Measurements from ENCODE around the gene SPATA31E1. TPM values are rescaled to one million over a fixed set of nuclear protein-coding genes. Genes with fewer than 3 reads are reported as not detected.

The SPATA31E1 gene
- polyA plus RNA-seq, 1 donor (not counting 4 experiments of a cell fraction or from before 2014, with no cell fraction given): not detected

DNA sequence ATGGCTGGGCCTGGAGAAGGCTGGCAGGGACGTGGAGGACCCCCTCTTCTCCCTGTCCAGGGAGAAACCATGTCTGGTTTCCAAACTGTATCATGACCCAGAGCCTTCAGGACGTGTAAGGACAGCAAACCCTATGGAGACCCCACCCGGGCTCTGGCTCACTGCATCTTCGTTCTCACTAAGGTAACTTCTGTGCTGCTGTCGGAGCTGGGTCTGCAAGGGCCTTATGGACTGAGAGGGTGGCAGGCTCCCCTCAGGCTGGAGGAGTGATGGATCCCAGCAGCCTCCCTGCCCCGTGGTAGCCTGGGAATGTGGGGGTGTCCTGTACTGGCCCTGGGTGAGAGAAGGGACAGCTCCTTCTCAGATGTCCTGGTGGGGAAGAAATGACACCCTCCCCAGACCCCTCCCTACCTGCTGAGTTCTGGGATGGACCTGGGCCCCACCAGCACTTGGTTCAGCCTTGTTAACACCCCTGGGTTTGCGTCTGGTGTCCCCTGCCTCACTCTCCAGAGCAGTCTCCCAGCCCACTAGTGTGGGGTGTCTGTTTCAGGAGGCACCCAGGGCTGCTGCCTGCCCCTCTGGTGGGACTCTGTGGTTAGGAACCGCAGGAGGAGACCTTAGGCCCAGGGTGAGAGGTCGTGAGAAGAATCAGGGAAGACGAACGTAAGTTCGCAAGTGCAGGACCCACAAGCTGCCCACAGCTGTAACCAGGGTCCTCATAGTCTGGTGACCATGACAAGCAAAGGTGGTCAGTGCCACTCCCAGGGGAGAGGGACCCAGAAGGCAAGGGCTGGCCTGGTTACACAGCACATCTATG is 6.6 kb downstream of the SPATA31E1 start:
- Histone ChIP-seq H3K27me3 (ENCODE audit: control insufficient read depth, extremely low read depth, insufficient read depth, low read length) (no peaks in the 10 kb centered on the region), H3K9ac (ENCODE audit: control insufficient read depth, extremely low read depth, insufficient read depth, low read length) (no peak overlapping the region), H3K4me2 (ENCODE audit: control insufficient read depth, extremely low read depth, insufficient read depth, low read depth, low read length) (no peak overlapping the region), H3K9me1 (ENCODE audit: control insufficient read depth, extremely low read depth, insufficient read depth, low read length) (no peaks in the 10 kb centered on the region), H3K79me2 (ENCODE audit: control insufficient read depth, insufficient read depth, low read length) (no peaks in the 10 kb centered on the region), H3K4me3 (ENCODE audit: control insufficient read depth in 2 of 3, extremely low read depth in 1 of 3, insufficient read depth in 2 of 3, low read depth in 1 of 3, low read length in 3 of 3) (no peak overlapping the region), H3K36me3 (ENCODE audit: control insufficient read depth in 2 of 2, extremely low read depth in 1 of 2, insufficient read depth in 2 of 2, low read length in 2 of 2) (no peaks in the 10 kb centered on the region), H3K9me3 (ENCODE audit: control insufficient read depth, low read depth, low read length) (no peaks in the 10 kb centered on the region), H2AFZ (ENCODE audit: control insufficient read depth, low read length) (no peak overlapping the region), H3K27ac (ENCODE audit: control insufficient read depth, insufficient read depth, low read length) (no peak overlapping the region), H4K20me1 (ENCODE audit: control insufficient read depth, extremely low read depth, insufficient read depth, low read length) (no peaks in the 10 kb centered on the region), H3K4me1 (ENCODE audit: control insufficient read depth, extremely low read depth, insufficient read depth, low read length) (no peaks in the 10 kb centered on the region)
- no peak for FAIRE-seq
- DNase-seq (ENCODE audit: low read depth, low spot score): no peak
- dilution Hi-C loops (cut with MboI; ENCODE audit: extremely low pct_ligation_motif_present, low sequenced_read_pairs): no loop called here
- TF ChIP-seq, protein P1, sequence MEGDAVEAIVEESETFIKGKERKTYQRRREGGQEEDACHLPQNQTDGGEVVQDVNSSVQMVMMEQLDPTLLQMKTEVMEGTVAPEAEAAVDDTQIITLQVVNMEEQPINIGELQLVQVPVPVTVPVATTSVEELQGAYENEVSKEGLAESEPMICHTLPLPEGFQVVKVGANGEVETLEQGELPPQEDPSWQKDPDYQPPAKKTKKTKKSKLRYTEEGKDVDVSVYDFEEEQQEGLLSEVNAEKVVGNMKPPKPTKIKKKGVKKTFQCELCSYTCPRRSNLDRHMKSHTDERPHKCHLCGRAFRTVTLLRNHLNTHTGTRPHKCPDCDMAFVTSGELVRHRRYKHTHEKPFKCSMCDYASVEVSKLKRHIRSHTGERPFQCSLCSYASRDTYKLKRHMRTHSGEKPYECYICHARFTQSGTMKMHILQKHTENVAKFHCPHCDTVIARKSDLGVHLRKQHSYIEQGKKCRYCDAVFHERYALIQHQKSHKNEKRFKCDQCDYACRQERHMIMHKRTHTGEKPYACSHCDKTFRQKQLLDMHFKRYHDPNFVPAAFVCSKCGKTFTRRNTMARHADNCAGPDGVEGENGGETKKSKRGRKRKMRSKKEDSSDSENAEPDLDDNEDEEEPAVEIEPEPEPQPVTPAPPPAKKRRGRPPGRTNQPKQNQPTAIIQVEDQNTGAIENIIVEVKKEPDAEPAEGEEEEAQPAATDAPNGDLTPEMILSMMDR (optimal IDR thresholded peaks at IDR 0.05 in 1 of 3, IDR thresholded peaks at IDR 0.05 in 1 of 3, conservative IDR thresholded peaks at IDR 0.05 in 1 of 3; ENCODE audit: extremely low read depth in 1 of 3, insufficient read depth in 2 of 3, low read length in 3 of 3): no peak
- TF ChIP-seq EZH2 (IDR thresholded peaks at IDR 0.05; ENCODE audit: low read length): no peak

DNA sequence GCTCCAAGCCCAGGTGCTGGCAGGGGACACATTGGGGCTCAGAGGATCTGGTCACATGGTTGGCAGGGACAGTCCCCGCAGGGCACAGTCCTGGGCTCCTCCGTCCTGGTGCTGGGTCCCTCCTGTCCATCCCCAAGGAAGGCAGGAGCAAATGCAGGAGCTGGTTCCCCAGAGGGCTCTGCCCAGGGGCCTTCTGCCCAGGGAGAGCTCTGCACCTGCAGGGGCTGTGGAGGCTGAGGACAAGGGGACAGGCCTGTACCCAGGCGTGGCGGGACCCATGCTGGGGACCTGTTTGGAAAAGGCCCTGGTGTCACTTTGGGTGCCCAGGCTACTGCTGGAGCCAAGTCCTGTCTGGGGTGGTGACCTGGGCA is 7.2 kb downstream of the SPATA31E1 start:
- FAIRE-seq: no peak
- H4K20me1 ChIP-seq (ENCODE audit: control insufficient read depth, extremely low read depth, insufficient read depth, low read length): no peaks in the 10 kb centered on the region
- H3K4me1 ChIP-seq (ENCODE audit: control insufficient read depth, extremely low read depth, insufficient read depth, low read length): no peaks in the 10 kb centered on the region
- H3K9me3 ChIP-seq (ENCODE audit: control insufficient read depth, low read depth, low read length): no peaks in the 10 kb centered on the region
- dilution Hi-C loops (cut with MboI; ENCODE audit: extremely low pct_ligation_motif_present, low sequenced_read_pairs): no loop called here
- H3K4me2 ChIP-seq (ENCODE audit: control insufficient read depth, extremely low read depth, insufficient read depth, low read depth, low read length): no peak overlapping the region
- H3K36me3 ChIP-seq (ENCODE audit: control insufficient read depth in 2 of 2, extremely low read depth in 1 of 2, insufficient read depth in 2 of 2, low read length in 2 of 2): no peaks in the 10 kb centered on the region
- no peak for TF ChIP-seq EZH2 (IDR thresholded peaks at IDR 0.05; ENCODE audit: low read length)
- TF ChIP-seq, protein P1 (optimal IDR thresholded peaks at IDR 0.05 in 1 of 3, IDR thresholded peaks at IDR 0.05 in 1 of 3, conservative IDR thresholded peaks at IDR 0.05 in 1 of 3; ENCODE audit: extremely low read depth in 1 of 3, insufficient read depth in 2 of 3, low read length in 3 of 3): no peak
- DNase-seq (ENCODE audit: low read depth, low spot score): no peak
- no peak overlapping the region for H3K4me3 ChIP-seq (ENCODE audit: control insufficient read depth in 2 of 3, extremely low read depth in 1 of 3, insufficient read depth in 2 of 3, low read depth in 1 of 3, low read length in 3 of 3)
- no peaks in the 10 kb centered on the region for H3K9me1 ChIP-seq (ENCODE audit: control insufficient read depth, extremely low read depth, insufficient read depth, low read length)
- H2AFZ ChIP-seq (ENCODE audit: control insufficient read depth, low read length): no peak overlapping the region
- H3K79me2 ChIP-seq (ENCODE audit: control insufficient read depth, insufficient read depth, low read length): no peaks in the 10 kb centered on the region
- no peak overlapping the region for H3K27ac ChIP-seq (ENCODE audit: control insufficient read depth, insufficient read depth, low read length)
- H3K27me3 ChIP-seq (ENCODE audit: control insufficient read depth, extremely low read depth, insufficient read depth, low read length): no peaks in the 10 kb centered on the region
- H3K9ac ChIP-seq (ENCODE audit: control insufficient read depth, extremely low read depth, insufficient read depth, low read length): no peak overlapping the region
